ENCODE measurements around the gene HDLBP. TPM values are rescaled to one million over a fixed set of nuclear protein-coding genes. Genes with fewer than 3 reads are reported as not detected.
A peak's percentile ranks its signal among the peaks of the same experiment; 100 is the strongest.

HDLBP gene
- total RNA-seq (ENCODE audit: low replicate concordance): 929 and 1,195 TPM in 2 replicates

GRCh38 chr2:241315093-241315878 is at the start of gene HDLBP:
HDLBP (minus strand) TSS chr2:241315672; CDS start chr2:241266869, 48,803 bp downstream.
- peak; percentile 99 for DNase-seq (ENCODE audit: low read depth)
- no peak for TF ChIP-seq CTCF (IDR thresholded peaks at IDR 0.05; ENCODE audit: insufficient read depth, low read length)

DNA sequence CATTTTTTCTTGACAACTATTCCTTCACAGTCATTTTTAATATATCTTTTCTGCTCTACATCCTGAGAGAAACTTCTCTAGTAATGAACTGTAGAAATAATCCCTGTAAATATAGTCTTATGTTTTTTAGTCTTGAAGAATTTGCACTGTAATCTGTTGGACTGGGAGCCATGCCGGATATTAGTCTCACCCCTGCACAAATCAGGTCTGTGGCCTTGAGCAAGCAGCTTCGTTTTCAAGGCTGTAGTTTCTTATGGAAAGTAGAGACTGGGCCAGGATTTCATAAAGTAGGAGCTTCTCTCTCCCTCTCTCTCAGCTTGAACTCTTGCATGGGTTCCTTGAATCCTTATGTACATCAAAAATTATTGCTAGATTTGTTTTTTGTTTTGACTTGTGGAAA is 49.3 kb upstream of the HDLBP start:
- H3K4me3 ChIP-seq (ENCODE audit: low read depth, low read length): no peak overlapping the region
- no peak for TF ChIP-seq CTCF (IDR thresholded peaks at IDR 0.05; ENCODE audit: insufficient read depth, low read length)
- no peak for DNase-seq (ENCODE audit: low read depth)

More at GRCh38 chr2:241315093-241315878, at the start of gene HDLBP:
- H3K4me3 ChIP-seq (ENCODE audit: low read depth, low read length): peak within 1 kb of the TSS; percentile 98

- no peak for DNase-seq (ENCODE audit: low read depth)
- H3K4me3 ChIP-seq (ENCODE audit: low read depth, low read length): no peak overlapping the region
- no peak for TF ChIP-seq CTCF (IDR thresholded peaks at IDR 0.05; ENCODE audit: insufficient read depth, low read length)
These were observed 48.0 kb upstream of the HDLBP start for GRCh38 chr2:241363426-241363825.

GRCh38 chr2:241359481-241360045 is 44.1 kb upstream of the HDLBP start:
- no peak overlapping the region for H3K4me3 ChIP-seq (ENCODE audit: low read depth, low read length)
- no peak for DNase-seq (ENCODE audit: low read depth)
- no peak for TF ChIP-seq CTCF (IDR thresholded peaks at IDR 0.05; ENCODE audit: insufficient read depth, low read length)

GRCh38 chr2:241358470-241358869 is 43.0 kb upstream of the HDLBP start:
- TF ChIP-seq CTCF (IDR thresholded peaks at IDR 0.05; ENCODE audit: insufficient read depth, low read length): no peak

GRCh38 chr2:241357531-241357930 is 42.1 kb upstream of the HDLBP start:
- DNase-seq (ENCODE audit: low read depth): no peak
- peak overlapping the region; percentile 74 for H3K4me3 ChIP-seq (ENCODE audit: low read depth, low read length)
- no peak for TF ChIP-seq CTCF (IDR thresholded peaks at IDR 0.05; ENCODE audit: insufficient read depth, low read length)

More at GRCh38 chr2:241358470-241358869, 43.0 kb upstream of the HDLBP start:
- DNase-seq (ENCODE audit: low read depth): no peak
- H3K4me3 ChIP-seq (ENCODE audit: low read depth, low read length): no peak overlapping the region

Data from fibroblast of the aortic adventitia (primary cell).